RWPE2 (cell line): Measurements from ENCODE around the gene BCL7B.
"Not testable (repeated sequence)": the region's sequence is repeated elsewhere in the genome, so short reads cannot be mapped to it uniquely, and the experiment has no call there.

Experiments used
- ATAC-seq: fragments of 200-7000 bp; cut with Tn5 transposase; 3 replicates; pipeline ENCODE4 v1.9.1; 2021; ENCODE audit warnings: low read depth
- DNase-seq: peaks from one replicate; pipeline ENCODE4 v3.0.0-alpha.2; 2020; ENCODE audit warnings: low spot score
- H3K27ac ChIP-seq: fragments of 450-650 bp; 2 replicates; pipeline ENCODE4 v1.5.1; 2017; ENCODE audit warnings: mild to moderate bottlenecking; ENCODE audit not compliant: poor library complexity, severe bottlenecking
- H3K27me3 ChIP-seq: fragments of 250-450 bp; sonication (Bioruptor Pico); 2 replicates; pipeline ENCODE4 v1.5.1; 2021; ENCODE audit warnings: mild to moderate bottlenecking, moderate library complexity; ENCODE audit not compliant: insufficient read depth, poor library complexity, severe bottlenecking
- H3K36me3 ChIP-seq: fragments of 250-450 bp; sonication (Bioruptor Pico); 2 replicates; pipeline ENCODE4 v1.5.1; 2020; ENCODE audit warnings: low read depth, mild to moderate bottlenecking, moderate library complexity
- H3K4me1 ChIP-seq: fragments of 250-450 bp; sonication (Bioruptor Pico); 2 replicates; pipeline ENCODE4 v1.5.1; 2021; ENCODE audit warnings: mild to moderate bottlenecking, moderate library complexity; ENCODE audit not compliant: insufficient read depth, poor library complexity, severe bottlenecking
- H3K4me3 ChIP-seq: fragments of 250-450 bp; sonication (Bioruptor Pico); 2 replicates; pipeline ENCODE4 v1.5.1; 2021; ENCODE audit warnings: mild to moderate bottlenecking, moderate library complexity; ENCODE audit not compliant: severe bottlenecking
- H3K9me3 ChIP-seq: fragments of 250-450 bp; sonication (Bioruptor Pico); 2 replicates; pipeline ENCODE4 v1.5.1; 2021; ENCODE audit warnings: mild to moderate bottlenecking, moderate library complexity; ENCODE audit not compliant: severe bottlenecking
- CTCF ChIP-seq: fragments of 450-650 bp; IDR thresholded peaks from one replicate; pipeline ENCODE4 v1.5.1; 2017; ENCODE audit warnings: mild to moderate bottlenecking, moderate library complexity; ENCODE audit not compliant: poor library complexity, severe bottlenecking

BCL7B gene

GRCh38 chr7:73556208-73557107, 1.0 kb downstream of the BCL7B start:
- Histone ChIP-seq H3K9me3 (no peaks in the 10 kb centered on the region), H3K27me3 (no peaks in the 10 kb centered on the region), H3K4me3 (peak overlapping the region; percentile 92), H3K36me3 (peaks cover 36% of the 10 kb centered on the region), H3K4me1 (peaks cover 7% of the 10 kb centered on the region), H3K27ac (peak overlapping the region; percentile 86)
- no peak for TF ChIP-seq CTCF
- ATAC-seq = no peak
- no peak for DNase-seq

- DNase-seq (no peak), ATAC-seq (no peak)
- no peak for TF ChIP-seq CTCF
- Histone ChIP-seq H3K36me3 (peaks cover 44% of the 10 kb centered on the region), H3K27me3 (no peaks in the 10 kb centered on the region), H3K9me3 (no peaks in the 10 kb centered on the region), H3K4me3 (peak overlapping the region; percentile 92), H3K4me1 (peaks cover 7% of the 10 kb centered on the region), H3K27ac (peak overlapping the region; percentile 86)
Measured at GRCh38 chr7:73555411-73555982, 2.0 kb downstream of the BCL7B start.

GRCh38 chr7:73550093-73550492, 7.4 kb downstream of the BCL7B start:
- not testable (repeated sequence) for H3K4me1 ChIP-seq, H3K27ac ChIP-seq, H3K27me3 ChIP-seq, DNase-seq, H3K4me3 ChIP-seq, ATAC-seq, H3K9me3 ChIP-seq
- peaks cover 70% of the 10 kb centered on the region for H3K36me3 ChIP-seq

- Histone ChIP-seq H3K9me3 (no peaks in the 10 kb centered on the region), H3K27me3 (no peaks in the 10 kb centered on the region), H3K36me3 (peaks cover 64% of the 10 kb centered on the region), H3K4me3 (no peak overlapping the region), H3K27ac (no peak overlapping the region), H3K4me1 (no peaks in the 10 kb centered on the region)
- DNase-seq (no peak), ATAC-seq (no peak)
- TF ChIP-seq CTCF = no peak
Measured at GRCh38 chr7:73549176-73549575, 8.3 kb downstream of the BCL7B start.

GRCh38 chr7:73547841-73548240, 9.6 kb downstream of the BCL7B start:
- TF ChIP-seq CTCF = no peak
- DNase-seq = no peak
- Histone ChIP-seq H3K27me3 (no peaks in the 10 kb centered on the region), H3K9me3 (no peaks in the 10 kb centered on the region), H3K4me3 (no peak overlapping the region), H3K36me3 (peaks cover 65% of the 10 kb centered on the region), H3K27ac (no peak overlapping the region), H3K4me1 (no peaks in the 10 kb centered on the region)
- no peak for ATAC-seq
